K562 (cell line): Measurements from ENCODE around the gene KRTAP10-4. TPM values are rescaled to one million over a fixed set of nuclear protein-coding genes. Genes with fewer than 3 reads are reported as not detected.

Experiments
- ATAC-seq: fragments of 200-7000 bp; cut with Tn5 transposase; 3 replicates; pipeline ENCODE4 v1.9.1; 2020; ENCODE audit warnings: moderate library complexity
- BruUV-seq: library from RNA; stranded (reverse); fragments of 400-500 nt; replicated peaks from 2 replicates; lab custom pipeline; 2021; lab: Mats Ljungman, UMichigan
- CTCF ChIA-PET: fragments of 300-600 bp; formaldehyde crosslinking; extraction: SDS; loops from one replicate; lab custom pipeline; 2021; ENCODE audit warnings: low intra/inter-chr PET ratio; lab: Yijun Ruan, JAX
- POLR2A ChIA-PET: fragments of 300-600, 350-650 bp; sonication (Branson Sonifier 250); formaldehyde crosslinking; extraction: SDS; loops from one replicate; lab custom pipeline; 2021; ENCODE audit warnings: antibody characterized with exemption, inconsistent platforms; lab: Yijun Ruan, JAX
- DNase-seq, 4 experiments: peaks; one replicate each; pipeline versions ENCODE4 v3.0.0 to v3.0.0-alpha.2; 2011 to 2018; ENCODE audit warnings: low spot score in 3 of 4, mixed read lengths in 3 of 4; ENCODE audit errors: extremely low read depth in 1 of 4
- FAIRE-seq: peaks from 2 replicates; lab custom pipeline; 2011; peaks lifted over from hg19 to GRCh38; lab: Jason Lieb, UNC
- H2AFZ ChIP-seq: 2 replicates; pipeline ENCODE4 v1.6.0; 2011; ENCODE audit warnings: low read depth, low read length, control low read depth, inconsistent platforms
- H3K27ac ChIP-seq: fragments of 200-600 bp; 3 replicates; pipeline ENCODE4 v1.8.0; 2011; ENCODE audit warnings: low read depth, mild to moderate bottlenecking, control low read depth, inconsistent platforms, low read length, moderate library complexity, mixed read lengths; ENCODE audit errors: extremely low read depth
- H3K27me3 ChIP-seq, 2 experiments: fragments of 300-600 bp in 1 of 2; 2 replicates in 1 of 2; 3 replicates in 1 of 2; pipeline versions ENCODE4 v1.6.0 to v1.8.0; 2011; ENCODE audit warnings: inconsistent platforms in 2 of 2, low read length in 2 of 2, mild to moderate bottlenecking in 1 of 2, mixed read lengths in 1 of 2, moderate library complexity in 1 of 2; ENCODE audit not compliant: control insufficient read depth in 2 of 2, insufficient read depth in 2 of 2
- H3K36me3 ChIP-seq: fragments of 300-600 bp; 3 replicates; pipeline ENCODE4 v1.8.0; 2011; ENCODE audit warnings: mild to moderate bottlenecking, low read length, inconsistent platforms; ENCODE audit not compliant: control insufficient read depth, insufficient read depth
- H3K4me1 ChIP-seq, 2 experiments: fragments of 200-600 bp in 1 of 2; replicated peaks in 1 of 2; 2 replicates in 1 of 2; 3 replicates in 1 of 2; pipeline versions ENCODE4 v1.5.1 to v1.8.0; 2011; ENCODE audit warnings: inconsistent platforms in 2 of 2, low read length in 2 of 2, mild to moderate bottlenecking in 1 of 2, mixed read lengths in 1 of 2, moderate library complexity in 1 of 2; ENCODE audit not compliant: control insufficient read depth in 2 of 2, insufficient read depth in 2 of 2
- H3K4me2 ChIP-seq: 2 replicates; pipeline ENCODE4 v1.6.1; 2011; ENCODE audit warnings: low read length, control low read depth, inconsistent platforms, mixed read lengths; ENCODE audit not compliant: insufficient read depth
- H3K4me3 ChIP-seq: fragments of 200-600 bp; sonication (generic), shearing (Covaris generic); 2 replicates; pipeline ENCODE4 v1.5.1; 2016; ENCODE audit warnings: control low read depth, inconsistent platforms
- H3K79me2 ChIP-seq: fragments of 200-600 bp; 3 replicates; pipeline ENCODE4 v1.8.0; 2011; ENCODE audit warnings: low read length, inconsistent platforms; ENCODE audit not compliant: control insufficient read depth, insufficient read depth
- H3K9ac ChIP-seq, 2 experiments: 2 replicates each; pipeline versions ENCODE4 v1.6.0 to v1.6.1; 2011; ENCODE audit warnings: low read depth in 2 of 2, low read length in 2 of 2, control low read depth in 1 of 2, inconsistent platforms in 1 of 2, mild to moderate bottlenecking in 1 of 2, mixed read lengths in 1 of 2; ENCODE audit not compliant: insufficient read depth in 1 of 2
- H3K9me1 ChIP-seq: one replicate; pipeline ENCODE4 v1.6.0; 2011; ENCODE audit warnings: inconsistent platforms, mild to moderate bottlenecking, low read length, moderate library complexity; ENCODE audit not compliant: control insufficient read depth, insufficient read depth
- H3K9me3 ChIP-seq: replicated peaks from 2 replicates; pipeline ENCODE4 v1.5.1; 2011; ENCODE audit warnings: low read depth, low read length, inconsistent platforms; ENCODE audit not compliant: control insufficient read depth, insufficient read depth
- H4K20me1 ChIP-seq: replicated peaks from 2 replicates; pipeline ENCODE4 v1.6.1; 2011; ENCODE audit warnings: low read length, inconsistent platforms, mixed read lengths; ENCODE audit not compliant: control insufficient read depth, insufficient read depth
- DIDO1 ChIP-seq: fragments of 450-650 bp; IDR thresholded peaks from 2 replicates; pipeline ENCODE4 v1.6.1; 2016; ENCODE audit warnings: low read depth, missing biosample characterization, missing genetic modification characterization
- HCFC1 ChIP-seq: IDR thresholded peaks from 2 replicates; pipeline ENCODE4 v1.6.1; 2012; ENCODE audit warnings: low read depth, low read length, improper control_type of control experiment
- LEF1 ChIP-seq: fragments of 450-650 bp; IDR thresholded peaks from 2 replicates; pipeline ENCODE4 v1.6.1; 2016; ENCODE audit warnings: mild to moderate bottlenecking
- POLR2AphosphoS5 ChIP-seq: IDR thresholded peaks from 2 replicates; pipeline ENCODE4 v1.6.1; 2011; ENCODE audit warnings: mild to moderate bottlenecking, low read depth, low read length, moderate library complexity; ENCODE audit not compliant: control insufficient read depth, insufficient read depth
- POLR2G ChIP-seq: fragments of 200-400 bp; formaldehyde crosslinking; IDR thresholded peaks from 2 replicates; pipeline ENCODE4 v1.6.1; 2017; ENCODE audit warnings: low read depth, mild to moderate bottlenecking, antibody characterized with exemption, low read length, moderate library complexity
- PTRF ChIP-seq: fragments of 450-650 bp; IDR thresholded peaks from 2 replicates; pipeline ENCODE4 v1.6.1; 2016; ENCODE audit warnings: mild to moderate bottlenecking, missing genetic modification characterization, missing compliant biosample characterization
- RB1 ChIP-seq: fragments of 450-650 bp; IDR thresholded peaks from 2 replicates; pipeline ENCODE4 v1.6.1; 2017; ENCODE audit warnings: low read depth, mild to moderate bottlenecking
- THRB ChIP-seq: fragments of 450-650 bp; formaldehyde crosslinking; conservative IDR thresholded peaks from 2 replicates; pipeline ENCODE4 v1.4.0; 2022; ENCODE audit warnings: mild to moderate bottlenecking, missing genetic modification characterization
- ZC3H8 ChIP-seq: fragments of 450-650 bp; IDR thresholded peaks from 2 replicates; pipeline ENCODE4 v1.6.1; 2017
- ZNF263 ChIP-seq: sonication (generic); formaldehyde crosslinking; IDR thresholded peaks from 2 replicates; pipeline ENCODE4 v1.8.0; 2022; ENCODE audit warnings: mild to moderate bottlenecking, missing genetic modification reagents, borderline replicate concordance
- ZNF785 ChIP-seq: fragments of 250-450 bp; sonication (Bioruptor Pico); IDR thresholded peaks from 2 replicates; pipeline ENCODE4 v1.4.0; 2020; ENCODE audit warnings: mild to moderate bottlenecking
- ZSCAN29 ChIP-seq: fragments of 450-650 bp; IDR thresholded peaks from 2 replicates; pipeline ENCODE4 v1.6.1; 2017
- WGBS: fragments of 100-300 bp; shearing (Covaris generic); methylation state at CpG from one replicate; pipeline ENCODE4 v1.1.6; 2016; ENCODE audit warnings: low coverage, mixed read lengths; ENCODE audit not compliant: insufficient coverage; ENCODE audit errors: missing lambda C conversion rate; 5-methylcytosine and 5-hydroxymethylcytosine counted together
- in situ Hi-C: fragments of 300-500 bp; cut with MboI; formaldehyde crosslinking; loops from 4 replicates; pipeline ENCODE4 v1.15.0; 2018; ENCODE audit warnings: inconsistent platforms, mixed read lengths
- intact Hi-C: fragments of 100-400 bp; cut with micrococcal nuclease; formaldehyde crosslinking; loops from 2 replicates; pipeline ENCODE4 v1.14.2; 2022
- polyA plus RNA-seq, 8 experiments: library from polyadenylated mRNA; depleted of rRNA in 4 of 8; stranded (reverse) in 5 of 8; unstranded in 3 of 8; fragments of >200 nt; fragmentation: Nextera tagmentation in 2 of 8; fragmentation: Illumina TruSeq in 1 of 8; extraction: Ambion mirVana in 2 of 8; extraction: Trizol in 1 of 8; gene quantifications; 2 replicates each; pipeline versions ENCODE4 v1.2.1 to v1.2.3, GENCODE V29; 2011 to 2014; ENCODE audit warnings: inconsistent platforms in 1 of 8, missing spikeins in 1 of 8
- total RNA-seq, 7 experiments: library from RNA; depleted of rRNA in 6 of 7; stranded (reverse); fragments of >200 nt in 6 of 7; fragmentation: Illumina TruSeq in 2 of 7; extraction: Trizol in 2 of 7; gene quantifications; 2 replicates each; pipeline versions ENCODE4 v1.2.1 to v1.2.3, GENCODE V29; 2011 to 2021; ENCODE audit warnings: low replicate concordance in 1 of 7
- TF ChIP-seq, protein P1 (sequence below): fragments of 250-450 bp; sonication (Bioruptor Pico); IDR thresholded peaks from 2 replicates; pipeline ENCODE4 v1.4.0; 2020
- TF ChIP-seq, protein P2 (sequence below): IDR thresholded peaks from 2 replicates; pipeline ENCODE4 v1.6.1; 2016; ENCODE audit warnings: missing genetic modification characterization, missing compliant biosample characterization

The KRTAP10-4 gene
- total and polyA plus RNA-seq, 9 of the 15 experiments (the other 6 are each of a cell fraction or from before 2014, with no cell fraction given), result not detected

DNA sequence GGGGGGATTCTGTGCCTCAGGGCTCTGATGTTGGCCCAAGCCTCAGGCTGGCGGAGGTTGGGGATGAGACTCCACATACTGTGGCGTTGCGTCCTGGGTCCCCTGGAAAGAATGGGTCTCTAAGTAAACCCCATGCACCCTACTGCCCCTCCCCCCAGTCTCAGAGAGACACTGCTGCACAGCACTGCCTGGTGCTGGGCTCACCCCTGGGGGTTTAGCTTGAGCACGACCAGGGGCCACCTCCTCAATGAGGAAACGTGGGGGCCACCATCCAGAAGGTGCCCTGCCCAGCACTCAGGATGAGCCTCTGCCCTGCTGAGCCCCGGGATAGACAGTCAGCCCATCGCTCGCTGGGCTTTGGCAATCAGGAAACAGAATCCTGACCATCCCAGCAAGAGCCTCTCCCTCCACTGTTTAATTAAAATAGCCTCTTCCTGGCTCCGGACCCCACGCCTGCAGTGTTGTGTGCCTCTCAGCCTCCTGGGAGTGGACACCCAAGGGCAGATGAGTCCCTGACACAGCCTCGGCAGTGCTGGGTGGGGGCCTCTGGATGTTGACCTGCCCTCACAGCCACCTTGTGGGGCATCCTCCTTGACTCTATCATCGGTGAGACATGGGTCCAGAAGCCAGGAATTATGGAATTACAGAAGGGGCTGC lies 3.5 kb upstream of the KRTAP10-4 start:
- no TSS peak for BruUV-seq

More for the DNA sequence above, 3.5 kb upstream of the KRTAP10-4 start:
- ATAC-seq (no peak), DNase-seq (no peak), FAIRE-seq (no peak)
- CTCF ChIA-PET, result no interaction called here
- Histone ChIP-seq H4K20me1 (no peaks in the 10 kb centered on the region), H2AFZ (no peak overlapping the region), H3K4me1 (peaks cover 0 to 24% of the 10 kb centered on the region in 2 experiments; a peak in 1 of 5 replicates), H3K79me2 (no peaks in the 10 kb centered on the region), H3K27me3 (peaks cover 20 to 43% of the 10 kb centered on the region in 2 experiments; a peak in 3 of 5 replicates), H3K9ac (no peak overlapping the region), H3K9me3 (no peaks in the 10 kb centered on the region), H3K36me3 (no peaks in the 10 kb centered on the region), H3K4me3 (no peak overlapping the region), H3K9me1 (no peaks in the 10 kb centered on the region), H3K27ac (no peak overlapping the region), H3K4me2 (no peak overlapping the region)
- in situ Hi-C loops (no loop called here), intact Hi-C loops (no loop called here)
- POLR2A ChIA-PET, result no interaction called here
- no peak for TF ChIP-seq ZNF785 (CRISPR knock-in tag)
- TF ChIP-seq PTRF, result no peak
- no peak for TF ChIP-seq LEF1
- TF ChIP-seq, protein P1, sequence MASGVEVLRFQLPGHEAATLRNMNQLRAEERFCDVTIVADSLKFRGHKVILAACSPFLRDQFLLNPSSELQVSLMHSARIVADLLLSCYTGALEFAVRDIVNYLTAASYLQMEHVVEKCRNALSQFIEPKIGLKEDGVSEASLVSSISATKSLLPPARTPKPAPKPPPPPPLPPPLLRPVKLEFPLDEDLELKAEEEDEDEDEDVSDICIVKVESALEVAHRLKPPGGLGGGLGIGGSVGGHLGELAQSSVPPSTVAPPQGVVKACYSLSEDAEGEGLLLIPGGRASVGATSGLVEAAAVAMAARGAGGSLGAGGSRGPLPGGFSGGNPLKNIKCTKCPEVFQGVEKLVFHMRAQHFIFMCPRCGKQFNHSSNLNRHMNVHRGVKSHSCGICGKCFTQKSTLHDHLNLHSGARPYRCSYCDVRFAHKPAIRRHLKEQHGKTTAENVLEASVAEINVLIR (CRISPR knock-in tag), result no peak
- no peak for TF ChIP-seq POLR2AphosphoS5
- TF ChIP-seq ZNF263 (CRISPR knock-in tag), result no peak
- no peak for TF ChIP-seq HCFC1
- no peak for TF ChIP-seq ZSCAN29
- no peak for TF ChIP-seq ZC3H8
- no peak for TF ChIP-seq THRB (CRISPR knock-in tag)
- TF ChIP-seq DIDO1 (tag), result no peak
- TF ChIP-seq, protein P2, sequence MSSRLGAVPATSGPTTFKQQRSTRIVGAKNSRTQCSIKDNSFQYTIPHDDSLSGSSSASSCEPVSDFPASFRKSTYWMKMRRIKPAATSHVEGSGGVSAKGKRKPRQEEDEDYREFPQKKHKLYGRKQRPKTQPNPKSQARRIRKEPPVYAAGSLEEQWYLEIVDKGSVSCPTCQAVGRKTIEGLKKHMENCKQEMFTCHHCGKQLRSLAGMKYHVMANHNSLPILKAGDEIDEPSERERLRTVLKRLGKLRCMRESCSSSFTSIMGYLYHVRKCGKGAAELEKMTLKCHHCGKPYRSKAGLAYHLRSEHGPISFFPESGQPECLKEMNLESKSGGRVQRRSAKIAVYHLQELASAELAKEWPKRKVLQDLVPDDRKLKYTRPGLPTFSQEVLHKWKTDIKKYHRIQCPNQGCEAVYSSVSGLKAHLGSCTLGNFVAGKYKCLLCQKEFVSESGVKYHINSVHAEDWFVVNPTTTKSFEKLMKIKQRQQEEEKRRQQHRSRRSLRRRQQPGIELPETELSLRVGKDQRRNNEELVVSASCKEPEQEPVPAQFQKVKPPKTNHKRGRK, result no peak
- no peak for TF ChIP-seq RB1
- no peak for TF ChIP-seq POLR2G
- WGBS, result 3% methylated on average over 11 of the region's 12 CpGs
